Measurements from ENCODE around the gene CAMK2D. TPM values are rescaled to one million over a fixed set of nuclear protein-coding genes. Genes with fewer than 3 reads are reported as not detected.

CAMK2D gene
- total and polyA plus RNA-seq, 8 donors: 8.8 to 155 (median 64.5) TPM

DNA sequence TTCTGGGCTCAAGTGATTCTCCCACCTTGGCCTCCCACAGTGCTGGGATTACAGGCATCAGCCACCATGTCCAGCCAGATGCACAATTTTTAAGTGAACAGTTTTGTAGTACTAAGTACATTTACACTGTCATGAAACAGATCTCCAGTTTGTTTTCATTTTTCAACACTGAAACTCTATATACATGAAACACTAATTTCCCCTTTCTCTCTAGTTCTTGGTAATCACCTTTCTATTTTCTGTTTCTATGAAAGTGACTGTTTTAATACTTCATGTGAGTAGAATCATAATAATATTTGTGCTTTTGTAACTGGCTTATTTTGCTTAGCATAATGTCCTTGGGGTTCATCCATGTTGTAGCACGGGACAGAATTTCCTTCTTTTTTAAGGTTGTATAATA, 237.4 kb downstream of the CAMK2D start:
- Histone ChIP-seq H3K36me3 (peaks cover 4 to 51% (median 37%) of the 10 kb centered on the region in 4 donors), H3K9me3 (no peaks in the 10 kb centered on the region), H3K4me1 (no peaks in the 10 kb centered on the region), H3K27me3 (no peaks in the 10 kb centered on the region), H3K4me3 (no peak overlapping the region), H3K27ac (no peak overlapping the region)
- no peak for TF ChIP-seq EP300 (IDR thresholded peaks at IDR 0.05)
- no peak for TF ChIP-seq POLR2AphosphoS5 (IDR thresholded peaks at IDR 0.05)
- TF ChIP-seq, protein P1, sequence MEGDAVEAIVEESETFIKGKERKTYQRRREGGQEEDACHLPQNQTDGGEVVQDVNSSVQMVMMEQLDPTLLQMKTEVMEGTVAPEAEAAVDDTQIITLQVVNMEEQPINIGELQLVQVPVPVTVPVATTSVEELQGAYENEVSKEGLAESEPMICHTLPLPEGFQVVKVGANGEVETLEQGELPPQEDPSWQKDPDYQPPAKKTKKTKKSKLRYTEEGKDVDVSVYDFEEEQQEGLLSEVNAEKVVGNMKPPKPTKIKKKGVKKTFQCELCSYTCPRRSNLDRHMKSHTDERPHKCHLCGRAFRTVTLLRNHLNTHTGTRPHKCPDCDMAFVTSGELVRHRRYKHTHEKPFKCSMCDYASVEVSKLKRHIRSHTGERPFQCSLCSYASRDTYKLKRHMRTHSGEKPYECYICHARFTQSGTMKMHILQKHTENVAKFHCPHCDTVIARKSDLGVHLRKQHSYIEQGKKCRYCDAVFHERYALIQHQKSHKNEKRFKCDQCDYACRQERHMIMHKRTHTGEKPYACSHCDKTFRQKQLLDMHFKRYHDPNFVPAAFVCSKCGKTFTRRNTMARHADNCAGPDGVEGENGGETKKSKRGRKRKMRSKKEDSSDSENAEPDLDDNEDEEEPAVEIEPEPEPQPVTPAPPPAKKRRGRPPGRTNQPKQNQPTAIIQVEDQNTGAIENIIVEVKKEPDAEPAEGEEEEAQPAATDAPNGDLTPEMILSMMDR (IDR thresholded peaks at IDR 0.05): no peak
- no peak for TF ChIP-seq POLR2A (IDR thresholded peaks at IDR 0.05)
- intact Hi-C loops (cut with DNase I; ENCODE audit: low total_unique reads): no loop called here
- WGBS, 5 donors: 90 to 100% (median 95%) methylated on average over 1 of the region's 1 CpG
- DNase-seq: no peak

DNA sequence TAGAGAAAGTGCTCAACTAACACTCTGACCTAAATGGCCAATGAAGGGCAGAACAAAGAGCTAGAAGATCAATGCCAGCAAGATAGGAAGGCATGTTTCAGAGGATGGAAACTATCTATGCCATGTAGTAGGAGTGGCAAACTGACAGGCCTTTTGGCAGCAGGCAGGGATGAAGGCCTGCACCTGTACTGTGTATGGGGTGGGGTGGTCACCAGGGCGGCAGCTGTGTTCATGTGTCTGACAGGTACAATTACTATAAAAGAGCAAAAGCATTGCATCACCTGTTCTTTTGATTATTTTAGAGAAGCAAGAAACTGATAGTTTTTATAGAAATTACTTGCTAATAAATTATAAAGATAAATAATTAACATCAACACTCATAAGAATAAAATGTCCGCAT, 239.1 kb downstream of the CAMK2D start:
- DNase-seq: no peak
- Histone ChIP-seq H3K27me3 (no peaks in the 10 kb centered on the region), H3K4me1 (no peaks in the 10 kb centered on the region), H3K36me3 (peaks cover 0 to 42% (median 34%) of the 10 kb centered on the region in 4 donors), H3K9me3 (no peaks in the 10 kb centered on the region), H3K4me3 (no peak overlapping the region), H3K27ac (no peak overlapping the region)
- 96 to 99% (median 98%) methylated on average over 2 of the region's 2 CpGs for WGBS, 5 donors
- TF ChIP-seq, protein P1 (IDR thresholded peaks at IDR 0.05): no peak
- TF ChIP-seq POLR2AphosphoS5 (IDR thresholded peaks at IDR 0.05) (no peak), EP300 (IDR thresholded peaks at IDR 0.05) (no peak), POLR2A (IDR thresholded peaks at IDR 0.05) (no peak)
- intact Hi-C loops (cut with DNase I; ENCODE audit: low total_unique reads): no loop called here

DNA sequence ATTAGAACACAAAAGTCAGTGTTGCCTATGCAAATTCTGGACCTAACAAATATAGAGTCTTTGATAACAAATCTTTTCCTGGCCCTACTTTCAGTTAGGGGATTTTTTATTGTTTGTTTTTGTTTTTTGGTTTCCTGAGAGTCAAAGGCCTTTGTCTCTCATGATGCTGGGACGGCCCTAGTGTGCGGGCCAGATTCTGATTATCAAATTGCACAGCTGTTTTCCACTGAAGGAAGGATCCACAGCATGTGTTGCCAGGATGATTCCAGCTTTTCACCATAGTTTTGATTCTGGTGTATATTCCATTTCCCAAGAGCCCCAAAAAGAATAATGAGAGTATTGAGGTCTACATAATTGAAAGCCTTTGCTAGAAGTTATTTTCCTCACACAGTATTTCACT, 248.2 kb downstream of the CAMK2D start:
- Histone ChIP-seq H3K4me3 (no peak overlapping the region), H3K9me3 (no peaks in the 10 kb centered on the region), H3K27me3 (no peaks in the 10 kb centered on the region), H3K36me3 (peaks cover 17 to 69% (median 53%) of the 10 kb centered on the region in 4 donors), H3K27ac (no peak overlapping the region), H3K4me1 (no peaks in the 10 kb centered on the region)
- 77 to 90% (median 80%) methylated on average over 2 of the region's 2 CpGs for WGBS, 5 donors
- TF ChIP-seq, protein P1 (IDR thresholded peaks at IDR 0.05): no peak
- TF ChIP-seq POLR2A (IDR thresholded peaks at IDR 0.05) (no peak), POLR2AphosphoS5 (IDR thresholded peaks at IDR 0.05) (no peak)
- intact Hi-C loops (cut with DNase I; ENCODE audit: low total_unique reads): no loop called here
- no peak for DNase-seq

DNA sequence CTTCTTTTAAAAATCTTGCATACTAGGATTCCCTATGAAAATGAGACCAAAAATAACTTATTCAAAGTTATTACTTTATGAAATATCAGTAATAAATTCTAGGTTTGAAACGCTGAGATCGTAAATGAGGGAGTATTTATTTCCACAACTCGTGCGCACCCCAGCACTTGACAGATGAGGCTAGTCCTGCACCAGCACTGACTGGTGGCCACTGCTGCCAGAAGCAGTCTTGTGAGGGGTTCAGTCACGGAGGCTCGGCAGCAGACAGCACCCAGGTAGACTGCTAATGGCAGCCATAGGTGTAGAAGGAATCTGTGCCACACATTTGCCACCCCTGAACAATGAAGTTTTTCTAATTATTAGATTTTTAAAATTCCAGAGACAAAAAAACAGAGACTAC, 248.7 kb downstream of the CAMK2D start:
- Histone ChIP-seq H3K27ac (no peak overlapping the region), H3K9me3 (no peaks in the 10 kb centered on the region), H3K27me3 (no peaks in the 10 kb centered on the region), H3K4me1 (no peaks in the 10 kb centered on the region), H3K36me3 (peaks cover 17 to 74% (median 55%) of the 10 kb centered on the region in 4 donors), H3K4me3 (no peak overlapping the region)
- 95 to 100% (median 98%) methylated on average over 6 of the region's 6 CpGs for WGBS, 5 donors
- TF ChIP-seq POLR2AphosphoS5 (IDR thresholded peaks at IDR 0.05) (no peak), POLR2A (IDR thresholded peaks at IDR 0.05) (no peak), EP300 (IDR thresholded peaks at IDR 0.05) (no peak)
- TF ChIP-seq, protein P1 (IDR thresholded peaks at IDR 0.05): no peak
- DNase-seq: no peak
- intact Hi-C loops (cut with DNase I; ENCODE audit: low total_unique reads): no loop called here

Data from stomach (tissue), 9 donors.